Cardiac muscle cell (in vitro differentiated cells and primary cell): ENCODE measurements around the gene ERC2. TPM values are rescaled to one million over a fixed set of nuclear protein-coding genes. Genes with fewer than 3 reads are reported as not detected.

Experiments
- DNase-seq, 2 donors: peaks; one replicate each; pipeline versions ENCODE4 v3.0.0 to v3.0.0-alpha.2; 2010 to 2017; ENCODE audit warnings: low read depth in 1 of 2, low spot score in 1 of 2
- H3K27ac ChIP-seq: fragments of 200-600 bp; sonication (generic); 2 replicates; pipeline ENCODE4 v1.5.1; 2016
- H3K27me3 ChIP-seq: fragments of 200-600 bp; sonication (generic); 2 replicates; pipeline ENCODE4 v1.6.0; 2016; ENCODE audit warnings: control low read depth
- H3K36me3 ChIP-seq: fragments of 200-600 bp; sonication (generic); 2 replicates; pipeline ENCODE4 v1.5.1; 2016; ENCODE audit warnings: control low read depth
- H3K4me1 ChIP-seq: fragments of 200-600 bp; sonication (generic); 2 replicates; pipeline ENCODE4 v1.8.1; 2017; ENCODE audit warnings: low read depth, mild to moderate bottlenecking, mixed run types
- H3K4me3 ChIP-seq: fragments of 200-600 bp; sonication (generic); 2 replicates; pipeline ENCODE4 v1.5.1; 2016; ENCODE audit warnings: mild to moderate bottlenecking
- H3K9me3 ChIP-seq: fragments of 200-600 bp; sonication (generic); 2 replicates; pipeline ENCODE4 v1.5.1; 2017; ENCODE audit warnings: low read depth, mild to moderate bottlenecking, control low read depth
- polyA plus RNA-seq: library from polyadenylated mRNA; unstranded; fragments of >200 nt; fragmentation: Nextera tagmentation; extraction: Ambion mirVana; gene quantifications from 2 replicates; pipeline ENCODE4 v1.2.1, GENCODE V29; 2016
- total RNA-seq: library from RNA; depleted of rRNA; stranded (reverse); fragments of >200 nt; gene quantifications from 2 replicates; pipeline ENCODE4 v1.2.3, GENCODE V29; 2016
- TF ChIP-seq, protein P1 (sequence below): IDR thresholded peaks from 2 replicates; pipeline ENCODE4 v1.5.1; 2012; ENCODE audit warnings: low read depth, mild to moderate bottlenecking, low read length

Gene ERC2
- total and polyA plus RNA-seq, 2 experiments from 2014 or later, result 18.1 to 29.0 TPM

DNA sequence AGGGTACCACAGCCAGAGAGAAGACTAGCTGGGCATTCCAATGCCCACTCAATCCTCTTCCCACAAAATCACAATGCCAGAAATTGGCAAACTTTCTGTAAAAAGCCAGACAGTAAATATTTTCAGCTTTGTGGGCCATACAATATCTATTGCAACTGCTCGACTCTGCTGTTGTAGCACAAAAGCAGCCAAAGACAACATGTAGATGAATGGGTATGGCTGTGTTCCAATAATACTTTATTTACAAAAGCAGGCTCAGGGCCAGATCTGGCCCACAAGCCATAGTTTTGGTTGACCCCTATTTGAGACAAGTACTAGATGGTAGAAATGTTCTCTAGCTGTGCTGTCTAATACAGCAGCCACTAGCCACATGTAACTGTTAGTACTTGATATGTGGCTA, 330.9 kb downstream of the ERC2 start:
- H3K27me3 ChIP-seq, result no peaks in the 10 kb centered on the region
- peak in 1 of 2 donors; percentile 77 for DNase-seq
- no peak overlapping the region for H3K27ac ChIP-seq
- H3K36me3 ChIP-seq, result no peaks in the 10 kb centered on the region
- no peak overlapping the region for H3K4me3 ChIP-seq
- no peaks in the 10 kb centered on the region for H3K9me3 ChIP-seq
- H3K4me1 ChIP-seq, result no peaks in the 10 kb centered on the region
- TF ChIP-seq, protein P1, sequence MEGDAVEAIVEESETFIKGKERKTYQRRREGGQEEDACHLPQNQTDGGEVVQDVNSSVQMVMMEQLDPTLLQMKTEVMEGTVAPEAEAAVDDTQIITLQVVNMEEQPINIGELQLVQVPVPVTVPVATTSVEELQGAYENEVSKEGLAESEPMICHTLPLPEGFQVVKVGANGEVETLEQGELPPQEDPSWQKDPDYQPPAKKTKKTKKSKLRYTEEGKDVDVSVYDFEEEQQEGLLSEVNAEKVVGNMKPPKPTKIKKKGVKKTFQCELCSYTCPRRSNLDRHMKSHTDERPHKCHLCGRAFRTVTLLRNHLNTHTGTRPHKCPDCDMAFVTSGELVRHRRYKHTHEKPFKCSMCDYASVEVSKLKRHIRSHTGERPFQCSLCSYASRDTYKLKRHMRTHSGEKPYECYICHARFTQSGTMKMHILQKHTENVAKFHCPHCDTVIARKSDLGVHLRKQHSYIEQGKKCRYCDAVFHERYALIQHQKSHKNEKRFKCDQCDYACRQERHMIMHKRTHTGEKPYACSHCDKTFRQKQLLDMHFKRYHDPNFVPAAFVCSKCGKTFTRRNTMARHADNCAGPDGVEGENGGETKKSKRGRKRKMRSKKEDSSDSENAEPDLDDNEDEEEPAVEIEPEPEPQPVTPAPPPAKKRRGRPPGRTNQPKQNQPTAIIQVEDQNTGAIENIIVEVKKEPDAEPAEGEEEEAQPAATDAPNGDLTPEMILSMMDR, result no peak

DNA sequence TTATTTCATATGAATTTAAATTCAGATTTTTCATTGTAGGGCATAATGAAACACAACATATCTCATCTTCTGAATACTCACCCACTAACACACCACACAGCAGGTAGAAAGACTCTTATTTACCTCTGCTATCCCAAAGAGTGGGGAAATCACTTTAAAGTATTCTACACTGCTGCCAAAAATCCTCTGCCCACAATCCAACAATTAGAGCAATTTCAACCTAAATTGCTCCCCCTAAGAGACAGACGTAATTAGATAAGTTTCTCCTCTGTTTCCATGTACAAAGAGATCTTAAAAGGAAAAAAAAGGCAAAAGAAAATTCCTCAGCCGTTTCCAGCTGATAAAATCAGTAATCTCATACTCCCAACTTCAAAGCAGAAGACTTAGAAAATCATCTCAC, 331.8 kb downstream of the ERC2 start:
- Histone ChIP-seq H3K36me3 (no peaks in the 10 kb centered on the region), H3K4me3 (no peak overlapping the region), H3K9me3 (no peaks in the 10 kb centered on the region), H3K4me1 (no peaks in the 10 kb centered on the region), H3K27me3 (no peaks in the 10 kb centered on the region), H3K27ac (no peak overlapping the region)
- DNase-seq, result no peak
- TF ChIP-seq, protein P1, result no peak

DNA sequence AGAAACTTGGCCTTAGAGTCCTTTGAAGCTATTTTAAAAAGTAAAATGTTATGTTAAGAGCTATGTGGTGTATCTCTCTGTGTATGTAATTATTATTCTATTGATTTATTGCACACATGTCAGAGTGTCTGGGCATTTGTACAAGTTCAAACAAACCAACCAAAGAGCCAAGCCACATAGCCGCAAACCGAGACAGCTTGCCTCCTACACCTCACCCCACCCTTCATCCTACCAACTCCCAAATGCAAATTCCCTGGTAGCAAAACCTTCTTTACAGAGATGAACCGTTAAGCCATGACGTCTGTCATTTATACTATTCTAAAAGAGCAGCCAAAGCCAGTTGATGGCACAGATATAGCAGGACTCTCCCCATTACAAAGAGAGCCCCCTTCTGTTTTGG, 332.3 kb downstream of the ERC2 start:
- TF ChIP-seq, protein P1, result no peak
- H3K27me3 ChIP-seq, result no peaks in the 10 kb centered on the region
- H3K4me1 ChIP-seq, result no peaks in the 10 kb centered on the region
- DNase-seq, result no peak
- no peaks in the 10 kb centered on the region for H3K36me3 ChIP-seq
- H3K27ac ChIP-seq, result no peak overlapping the region
- no peaks in the 10 kb centered on the region for H3K9me3 ChIP-seq
- no peak overlapping the region for H3K4me3 ChIP-seq

DNA sequence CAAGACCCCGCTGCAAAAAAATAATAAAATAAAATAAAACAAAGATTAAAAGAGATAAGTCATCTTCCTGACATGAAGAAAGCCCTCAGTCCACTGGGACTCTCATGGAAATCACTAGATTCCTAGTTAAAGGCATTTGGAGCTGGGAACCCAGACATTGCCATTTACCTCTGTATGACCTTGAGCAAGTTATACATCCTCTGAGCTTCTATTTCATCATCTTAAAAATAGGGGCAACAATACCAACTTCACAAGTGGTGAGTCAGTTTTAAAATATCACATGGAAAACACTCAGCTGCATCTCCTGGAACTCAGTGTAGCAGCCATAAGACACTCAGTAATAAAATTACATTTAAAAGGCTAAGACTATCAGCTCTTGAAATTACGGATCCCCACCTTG, 334.8 kb downstream of the ERC2 start:
- H3K27ac ChIP-seq, result no peak overlapping the region
- no peak overlapping the region for H3K4me3 ChIP-seq
- no peaks in the 10 kb centered on the region for H3K27me3 ChIP-seq
- no peaks in the 10 kb centered on the region for H3K36me3 ChIP-seq
- H3K9me3 ChIP-seq, result no peaks in the 10 kb centered on the region
- H3K4me1 ChIP-seq, result peaks cover 15% of the 10 kb centered on the region
- TF ChIP-seq, protein P1, result no peak
- DNase-seq, result peak in 1 of 2 donors; percentile 61

DNA sequence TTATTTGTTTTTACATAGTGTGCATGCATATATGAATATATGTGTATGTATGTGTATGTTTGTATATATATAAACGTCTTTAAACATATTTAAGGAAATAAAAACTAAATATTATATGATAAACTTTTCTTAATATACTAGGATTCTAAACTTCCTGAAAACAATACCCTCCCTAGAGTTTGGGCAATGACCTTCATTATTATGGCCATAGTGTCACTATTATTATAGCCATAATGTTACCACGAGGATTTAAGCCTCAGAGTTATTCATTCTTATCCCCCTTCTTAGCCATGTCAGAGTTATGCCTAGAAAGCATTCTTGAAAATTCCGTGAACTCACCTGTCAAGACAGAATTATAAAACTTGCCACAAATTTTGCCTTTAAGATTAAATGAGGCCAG, 335.5 kb downstream of the ERC2 start:
- H3K4me3 ChIP-seq, result no peak overlapping the region
- H3K4me1 ChIP-seq, result peaks cover 17% of the 10 kb centered on the region

More for the DNA sequence above, 335.5 kb downstream of the ERC2 start:
- Histone ChIP-seq H3K36me3 (no peaks in the 10 kb centered on the region), H3K27ac (no peak overlapping the region), H3K27me3 (no peaks in the 10 kb centered on the region), H3K9me3 (no peaks in the 10 kb centered on the region)
- TF ChIP-seq, protein P1, result no peak
- DNase-seq, result no peak
